ENCODE measurements around the gene ONECUT3. TPM values are rescaled to one million over a fixed set of nuclear protein-coding genes. Genes with fewer than 3 reads are reported as not detected.
A peak's percentile ranks its signal among the peaks of the same experiment; 100 is the strongest.

ONECUT3 gene
- total RNA-seq, 3 donors from 2014 or later, result not detected

- no peak for TF ChIP-seq POLR2AphosphoS5 (IDR thresholded peaks at IDR 0.05)
- no peak for TF ChIP-seq POLR2A (IDR thresholded peaks at IDR 0.05)
- TF ChIP-seq CTCF (IDR thresholded peaks at IDR 0.05), result no peak
- Histone ChIP-seq H3K27ac (no peak overlapping the region), H3K4me3 (no peak overlapping the region), H3K36me3 (no peaks in the 10 kb centered on the region), H3K27me3 (no peaks in the 10 kb centered on the region), H3K9me3 (no peaks in the 10 kb centered on the region), H3K4me1 (peaks cover 0 to under 1% of the 10 kb centered on the region in 2 donors)
- no peak for DNase-seq (ENCODE audit: low spot score in 2 of 2)
- intact Hi-C loops (cut with DNase I; ENCODE audit: low total_unique reads), result no loop called here
Observed at GRCh38 chr19:1807695-1808394, 54.5 kb downstream of the ONECUT3 start.

GRCh38 chr19:1808395-1808731, 55.1 kb downstream of the ONECUT3 start:
- H3K27me3 ChIP-seq, result no peaks in the 10 kb centered on the region
- no peak overlapping the region for H3K4me3 ChIP-seq
- H3K4me1 ChIP-seq, result peaks cover 0 to 6% of the 10 kb centered on the region in 2 donors
- intact Hi-C loops (cut with DNase I; ENCODE audit: low total_unique reads), result no loop called here
- TF ChIP-seq CTCF (IDR thresholded peaks at IDR 0.05) (no peak), POLR2A (IDR thresholded peaks at IDR 0.05) (no peak), POLR2AphosphoS5 (IDR thresholded peaks at IDR 0.05) (no peak)
- H3K9me3 ChIP-seq, result no peaks in the 10 kb centered on the region
- H3K27ac ChIP-seq, result no peak overlapping the region
- no peaks in the 10 kb centered on the region for H3K36me3 ChIP-seq
- no peak for DNase-seq (ENCODE audit: low spot score in 2 of 2)

GRCh38 chr19:1809678-1810077, 56.4 kb downstream of the ONECUT3 start:
- no peak overlapping the region for H3K4me3 ChIP-seq
- no peaks in the 10 kb centered on the region for H3K9me3 ChIP-seq
- no peak for DNase-seq (ENCODE audit: low spot score in 2 of 2)
- TF ChIP-seq POLR2A (IDR thresholded peaks at IDR 0.05), result no peak
- TF ChIP-seq POLR2AphosphoS5 (IDR thresholded peaks at IDR 0.05), result no peak
- H3K36me3 ChIP-seq, result no peaks in the 10 kb centered on the region
- H3K4me1 ChIP-seq, result peaks cover 0 to 6% of the 10 kb centered on the region in 2 donors
- peak overlapping the region in 1 of 2 donors; percentile 32 for H3K27ac ChIP-seq
- no peaks in the 10 kb centered on the region for H3K27me3 ChIP-seq
- intact Hi-C loops (cut with DNase I; ENCODE audit: low total_unique reads), result no loop called here

GRCh38 chr19:1810439-1811160, 57.3 kb downstream of the ONECUT3 start:
- H3K27ac ChIP-seq, result peak overlapping the region; percentile 38 to 64
- intact Hi-C loops (cut with DNase I; ENCODE audit: low total_unique reads), result no loop called here
- no peaks in the 10 kb centered on the region for H3K9me3 ChIP-seq
- H3K36me3 ChIP-seq, result no peaks in the 10 kb centered on the region
- no peak overlapping the region for H3K4me3 ChIP-seq
- TF ChIP-seq POLR2AphosphoS5 (IDR thresholded peaks at IDR 0.05) (no peak), CTCF (IDR thresholded peaks at IDR 0.05) (no peak), POLR2A (IDR thresholded peaks at IDR 0.05) (no peak)
- no peak for DNase-seq (ENCODE audit: low spot score in 2 of 2)
- peaks cover 0 to 6% of the 10 kb centered on the region in 2 donors for H3K4me1 ChIP-seq
- H3K27me3 ChIP-seq, result no peaks in the 10 kb centered on the region

GRCh38 chr19:1811472-1811894, 58.2 kb downstream of the ONECUT3 start:
- TF ChIP-seq CTCF (IDR thresholded peaks at IDR 0.05) (no peak), POLR2AphosphoS5 (IDR thresholded peaks at IDR 0.05) (peak in 1 of 3 donors; percentile 67)
- intact Hi-C loops (cut with DNase I; ENCODE audit: low total_unique reads), result no loop called here

More at GRCh38 chr19:1811472-1811894, 58.2 kb downstream of the ONECUT3 start:
- DNase-seq (ENCODE audit: low spot score in 2 of 2), result peak; percentile 80 to 92
- Histone ChIP-seq H3K36me3 (peaks cover under 1% of the 10 kb centered on the region), H3K4me3 (peak overlapping the region; percentile 45 to 73 (median 59)), H3K27me3 (no peaks in the 10 kb centered on the region), H3K27ac (peak overlapping the region; percentile 64 to 80), H3K4me1 (peaks cover 0 to 6% of the 10 kb centered on the region in 2 donors), H3K9me3 (no peaks in the 10 kb centered on the region)

Data from breast epithelium (tissue), 4 donors.